Cardiac fibroblast (primary cell): ENCODE data around the gene ZXDC.

ENCODE experiments used
- DNase-seq, 2 donors: peaks; one replicate each; pipeline versions ENCODE4 v3.0.0 to v3.0.0-alpha.2; 2010; ENCODE audit warnings: low read depth in 2 of 2
- H3K4me3 ChIP-seq, 2 donors: replicated peaks in 1 of 2; 1 replicate in 1 of 2; 2 replicates in 1 of 2; pipeline ENCODE4 v1.5.1; 2011; ENCODE audit warnings: low read depth in 2 of 2, low read length in 2 of 2, mild to moderate bottlenecking in 2 of 2, moderate library complexity in 1 of 2
- TF ChIP-seq, protein P1 (sequence below): IDR thresholded peaks from one replicate; pipeline ENCODE4 v1.5.1; 2011; ENCODE audit warnings: low read depth, mild to moderate bottlenecking, low read length, inconsistent platforms

ZXDC gene

DNA sequence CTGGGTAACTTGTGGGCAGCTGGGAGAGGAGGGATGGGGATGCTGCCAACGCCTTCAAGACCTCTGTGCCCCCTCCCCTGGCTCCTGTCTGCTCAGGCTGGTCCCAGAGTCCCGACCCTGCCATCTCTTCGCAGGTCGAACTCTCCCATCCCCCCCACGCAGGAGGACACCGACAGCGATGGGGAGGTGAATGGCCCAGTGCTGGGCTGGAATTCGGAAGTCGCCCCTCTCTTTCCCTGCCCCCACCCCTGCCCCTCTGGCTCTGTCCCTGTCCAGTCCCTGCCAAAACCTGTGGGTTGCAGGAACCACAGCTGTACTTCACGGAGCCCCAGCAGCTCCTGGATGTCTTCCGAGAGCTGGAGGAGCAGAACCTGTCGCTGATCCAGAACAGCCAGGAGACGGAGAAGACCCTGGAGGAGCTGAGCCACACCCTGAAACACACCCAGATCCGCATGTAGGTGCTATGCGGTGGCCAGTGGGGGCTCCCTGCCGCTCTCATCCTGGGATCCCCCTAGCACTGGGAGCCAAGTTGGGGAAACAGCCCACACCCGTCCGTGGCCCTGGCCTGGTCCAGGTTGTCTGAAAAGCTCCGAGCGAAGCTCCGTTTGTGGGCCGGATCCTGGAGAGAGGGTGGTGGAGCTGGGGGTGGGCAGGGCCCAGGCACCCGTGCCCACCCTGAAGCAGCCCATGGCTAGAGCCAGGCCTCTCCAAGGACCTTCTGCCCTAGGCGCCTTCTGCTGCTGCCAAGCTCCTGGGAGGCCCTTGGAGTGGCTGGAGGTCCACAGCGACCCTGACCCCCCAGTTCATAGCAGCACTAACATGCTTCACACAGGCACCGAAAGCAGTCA is 52.3 kb downstream of the ZXDC start:
- no peak overlapping the region for H3K4me3 ChIP-seq
- DNase-seq = no peak
- TF ChIP-seq, protein P1, sequence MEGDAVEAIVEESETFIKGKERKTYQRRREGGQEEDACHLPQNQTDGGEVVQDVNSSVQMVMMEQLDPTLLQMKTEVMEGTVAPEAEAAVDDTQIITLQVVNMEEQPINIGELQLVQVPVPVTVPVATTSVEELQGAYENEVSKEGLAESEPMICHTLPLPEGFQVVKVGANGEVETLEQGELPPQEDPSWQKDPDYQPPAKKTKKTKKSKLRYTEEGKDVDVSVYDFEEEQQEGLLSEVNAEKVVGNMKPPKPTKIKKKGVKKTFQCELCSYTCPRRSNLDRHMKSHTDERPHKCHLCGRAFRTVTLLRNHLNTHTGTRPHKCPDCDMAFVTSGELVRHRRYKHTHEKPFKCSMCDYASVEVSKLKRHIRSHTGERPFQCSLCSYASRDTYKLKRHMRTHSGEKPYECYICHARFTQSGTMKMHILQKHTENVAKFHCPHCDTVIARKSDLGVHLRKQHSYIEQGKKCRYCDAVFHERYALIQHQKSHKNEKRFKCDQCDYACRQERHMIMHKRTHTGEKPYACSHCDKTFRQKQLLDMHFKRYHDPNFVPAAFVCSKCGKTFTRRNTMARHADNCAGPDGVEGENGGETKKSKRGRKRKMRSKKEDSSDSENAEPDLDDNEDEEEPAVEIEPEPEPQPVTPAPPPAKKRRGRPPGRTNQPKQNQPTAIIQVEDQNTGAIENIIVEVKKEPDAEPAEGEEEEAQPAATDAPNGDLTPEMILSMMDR = no peak

DNA sequence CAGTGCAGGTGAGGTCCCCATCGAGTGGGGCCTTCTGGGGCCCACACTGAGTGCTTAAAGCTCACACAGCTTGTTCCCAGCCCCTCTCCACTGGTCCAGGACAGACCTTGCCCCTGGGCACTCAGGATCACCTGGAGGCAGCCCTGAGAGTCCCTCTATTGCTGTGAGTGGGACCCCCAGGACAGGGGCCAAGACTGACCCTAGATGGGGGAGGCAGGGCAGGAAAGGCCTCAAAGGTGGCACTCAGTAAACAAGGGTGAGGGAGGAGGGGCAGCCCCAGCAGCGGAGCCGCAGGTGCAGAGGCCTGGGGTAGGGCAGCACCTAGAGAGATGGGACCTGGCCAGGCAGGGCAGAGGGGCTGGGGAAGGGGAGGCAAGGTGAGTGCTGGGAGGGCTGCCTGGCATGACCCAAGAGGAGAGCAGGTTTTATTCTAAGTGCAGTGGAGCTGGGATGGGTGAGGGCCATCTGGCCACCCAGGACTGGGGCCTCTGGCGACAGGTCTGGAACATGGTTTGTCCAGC is 53.1 kb downstream of the ZXDC start:
- no peak for DNase-seq
- H3K4me3 ChIP-seq = no peak overlapping the region
- TF ChIP-seq, protein P1 = no peak

DNA sequence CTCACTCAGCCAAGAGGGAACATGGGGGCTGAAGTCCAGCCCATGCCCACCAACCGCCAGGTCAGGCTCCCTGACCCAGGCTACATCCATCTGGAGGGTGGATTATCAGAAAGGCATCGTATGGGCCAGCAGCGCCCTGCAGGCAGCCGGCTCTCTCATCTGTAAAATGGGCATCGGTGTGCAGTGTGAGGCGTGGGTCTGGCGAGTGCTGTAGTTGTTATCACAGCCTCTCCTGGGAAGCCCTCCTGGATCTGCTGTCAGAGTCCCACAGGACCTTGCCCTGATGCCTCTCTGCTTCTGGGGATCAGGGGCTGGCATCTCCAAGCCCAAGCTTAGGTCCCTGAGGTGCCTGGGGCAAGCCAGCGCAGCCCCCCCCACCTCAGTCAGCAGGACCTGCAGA is 53.6 kb downstream of the ZXDC start:
- no peak for DNase-seq
- TF ChIP-seq, protein P1 = no peak
- H3K4me3 ChIP-seq = no peak overlapping the region

DNA sequence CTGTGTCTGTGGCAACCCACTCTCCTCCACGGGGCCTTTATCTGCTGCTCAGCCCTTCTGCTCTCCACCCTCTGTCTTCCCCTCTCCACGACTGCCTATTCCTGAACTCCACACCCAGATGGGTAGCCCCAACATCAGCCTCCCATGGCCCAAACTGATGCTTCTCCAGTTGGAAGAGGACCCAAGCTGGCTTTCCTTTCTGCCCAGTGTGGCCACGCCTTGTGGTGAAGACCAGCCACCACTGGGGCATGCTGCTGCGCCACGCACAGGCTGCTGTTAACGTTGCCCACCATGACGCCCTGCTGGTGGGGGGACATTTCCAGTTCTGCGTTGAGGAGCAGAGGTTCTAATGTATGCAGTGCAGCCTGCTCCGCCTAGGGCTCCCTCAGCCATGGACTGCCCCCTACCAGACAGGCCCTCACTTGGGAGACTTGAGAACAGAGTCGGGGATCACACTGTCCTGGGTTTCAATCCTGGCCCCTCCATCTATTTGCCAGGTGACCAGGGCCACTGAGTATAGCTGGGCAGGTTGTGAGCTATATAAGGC is 54.0 kb downstream of the ZXDC start:
- no peak for DNase-seq
- TF ChIP-seq, protein P1 = no peak
- no peak overlapping the region for H3K4me3 ChIP-seq

DNA sequence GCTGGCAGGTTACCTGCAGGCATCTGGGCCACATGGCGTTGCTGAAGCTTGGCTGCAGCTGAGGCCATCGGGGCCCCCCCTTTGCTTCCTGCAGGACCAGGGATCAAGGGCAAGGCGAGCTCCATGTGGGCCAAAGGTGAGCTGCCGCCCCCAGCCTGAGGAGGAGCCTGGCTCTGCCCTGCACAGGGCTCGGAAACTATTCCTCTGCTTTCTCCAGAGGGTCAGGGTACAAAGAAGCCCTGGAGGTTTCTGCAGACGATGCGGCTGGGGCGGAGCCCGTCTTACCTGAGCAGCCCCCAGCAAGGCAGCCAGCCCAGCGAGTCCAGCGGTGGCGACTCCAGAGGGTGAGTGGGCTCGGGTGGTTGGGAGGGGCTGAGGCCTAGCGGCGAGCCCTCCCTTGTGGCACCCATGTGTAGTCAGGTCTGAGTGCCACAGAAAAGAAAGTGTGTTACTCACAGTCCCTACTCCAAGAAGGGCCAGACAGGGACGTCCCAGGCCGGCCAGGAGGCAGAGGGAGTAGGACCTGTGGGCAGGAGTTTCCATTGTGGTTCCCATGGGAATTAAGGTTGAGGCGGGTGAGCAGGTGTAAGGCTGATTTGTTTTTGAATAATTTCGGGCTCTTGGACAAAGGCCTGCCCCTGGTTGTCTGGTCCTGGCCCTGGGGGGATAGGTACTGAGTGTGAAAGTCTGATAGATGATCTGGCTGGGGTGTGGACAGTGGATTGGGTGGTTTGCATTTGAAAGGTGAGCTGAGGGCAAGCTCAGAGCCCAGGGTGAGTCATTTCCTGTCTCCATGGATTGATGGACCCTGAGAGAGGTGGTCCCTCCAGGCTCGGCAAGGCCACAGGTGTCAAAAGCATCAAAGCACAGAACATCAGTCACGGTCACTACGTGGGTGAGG is 55.6 kb downstream of the ZXDC start:
- DNase-seq = no peak
- H3K4me3 ChIP-seq = no peak overlapping the region
- TF ChIP-seq, protein P1 = no peak

DNA sequence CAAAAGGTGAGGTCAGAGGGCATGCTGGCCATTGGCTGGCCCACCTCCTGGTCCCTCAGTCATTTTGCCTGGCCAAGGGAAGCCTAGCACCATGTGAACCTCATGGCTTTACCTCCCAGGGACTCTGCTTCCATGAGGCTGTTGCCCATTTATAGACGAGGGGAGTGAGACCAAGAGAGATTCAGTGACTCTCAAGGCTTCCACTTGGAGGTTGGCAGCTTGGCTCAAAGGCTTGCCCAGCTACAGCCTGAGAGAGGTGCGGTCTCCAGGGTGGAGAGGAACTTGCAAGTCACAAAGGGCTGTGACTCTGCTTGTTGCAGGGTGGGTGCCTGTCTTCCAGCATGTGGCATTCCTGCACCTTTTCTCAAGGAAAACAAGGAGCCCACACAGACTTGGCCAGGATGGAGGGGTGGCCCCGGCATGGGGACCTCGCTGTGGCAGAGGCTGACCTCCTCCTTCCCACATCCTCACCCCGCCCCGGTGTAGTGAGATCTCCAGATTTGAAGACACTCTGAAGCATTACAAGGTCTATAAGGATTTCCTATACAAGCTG is 56.5 kb downstream of the ZXDC start:
- DNase-seq = no peak
- TF ChIP-seq, protein P1 = no peak
- no peak overlapping the region for H3K4me3 ChIP-seq
